Stromal cell of bone marrow (primary cell): ENCODE data around the gene SPATA3.

Experiments used
- DNase-seq: peaks from one replicate; pipeline ENCODE4 v3.0.0-alpha.2; 2012; ENCODE audit warnings: low read depth

The SPATA3 gene

GRCh38 chr2:231050018-231050901 lies 54.3 kb downstream of the SPATA3 start:
- DNase-seq, result no peak

DNA sequence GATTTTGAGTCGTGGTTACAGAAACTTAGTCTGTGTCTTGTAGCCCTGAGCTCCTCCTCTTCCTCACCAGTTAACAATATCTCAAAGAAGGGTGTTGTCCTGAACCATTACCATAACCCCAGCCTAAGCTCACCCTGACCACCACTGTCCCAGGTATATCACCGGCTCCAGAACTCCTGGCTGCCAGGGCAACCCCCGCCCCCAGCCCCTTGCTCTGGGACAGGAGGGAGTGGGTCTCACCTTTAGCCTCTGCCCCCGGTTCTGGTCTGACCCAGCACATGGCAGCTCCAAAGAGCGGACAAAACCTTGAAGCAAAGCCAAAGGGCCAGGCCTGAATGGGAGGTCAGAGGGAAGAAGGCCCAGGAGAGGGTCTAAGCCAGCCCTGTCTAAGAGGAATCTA lies 55.2 kb downstream of the SPATA3 start:
- no peak for DNase-seq

GRCh38 chr2:231052494-231053451 lies 56.9 kb downstream of the SPATA3 start:
- peak; percentile 69 for DNase-seq

GRCh38 chr2:231053846-231054245 lies 57.9 kb downstream of the SPATA3 start:
- no peak for DNase-seq

DNA sequence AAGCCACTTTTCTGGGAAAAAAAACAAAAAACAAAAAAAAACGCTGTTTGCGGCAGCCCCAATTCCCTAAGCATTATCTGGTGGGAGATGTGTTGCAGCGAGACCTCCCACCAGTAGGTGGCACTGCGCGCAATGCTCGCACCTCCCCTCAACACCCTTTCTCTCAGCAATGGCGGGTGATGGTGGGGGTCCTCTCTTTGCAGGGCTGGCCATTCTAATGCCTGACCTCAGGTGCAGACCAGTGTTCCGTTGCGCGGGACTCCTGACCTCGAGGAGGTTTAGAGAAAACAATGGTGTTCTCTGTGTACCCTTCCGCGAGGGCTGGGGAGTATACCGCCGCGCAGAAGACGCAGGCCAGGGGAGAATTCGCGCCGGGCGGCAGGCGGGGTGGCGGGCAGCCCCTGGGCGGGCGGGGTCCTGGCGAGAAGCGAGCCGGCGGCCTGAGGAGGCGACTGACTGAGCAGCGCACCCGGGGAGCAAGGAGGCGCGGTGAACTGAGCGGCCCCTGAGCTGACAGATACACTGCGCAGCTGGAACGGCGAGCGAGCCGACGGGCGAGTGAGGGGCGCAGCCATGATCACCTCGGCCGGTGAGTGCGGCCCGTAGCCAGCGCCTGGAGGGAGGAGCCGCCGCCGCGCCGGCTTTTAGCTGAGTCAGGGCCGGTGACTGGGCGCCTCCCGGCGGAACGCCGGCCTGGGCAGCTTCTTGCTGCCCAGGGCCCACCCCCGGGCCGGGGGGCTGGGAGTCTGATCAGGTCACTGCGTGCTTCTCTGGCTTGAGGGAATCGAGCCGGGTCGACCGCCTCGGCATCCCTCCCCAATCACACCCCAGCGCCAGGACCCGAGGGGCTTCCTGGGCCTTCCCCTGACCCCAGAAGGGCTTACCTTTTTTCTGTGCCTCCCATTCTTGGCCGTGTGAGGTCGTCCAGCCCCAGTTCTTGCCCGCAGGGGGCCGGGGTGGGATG lies 60.8 kb downstream of the SPATA3 start, which contains the start of gene PSMD1:
Gene PSMD1 (plus strand): TSS at position 415 of the 964 bp plus-strand sequence. CDS start 159 bp downstream, at position 574.
- DNase-seq, result peak; percentile 85

DNA sequence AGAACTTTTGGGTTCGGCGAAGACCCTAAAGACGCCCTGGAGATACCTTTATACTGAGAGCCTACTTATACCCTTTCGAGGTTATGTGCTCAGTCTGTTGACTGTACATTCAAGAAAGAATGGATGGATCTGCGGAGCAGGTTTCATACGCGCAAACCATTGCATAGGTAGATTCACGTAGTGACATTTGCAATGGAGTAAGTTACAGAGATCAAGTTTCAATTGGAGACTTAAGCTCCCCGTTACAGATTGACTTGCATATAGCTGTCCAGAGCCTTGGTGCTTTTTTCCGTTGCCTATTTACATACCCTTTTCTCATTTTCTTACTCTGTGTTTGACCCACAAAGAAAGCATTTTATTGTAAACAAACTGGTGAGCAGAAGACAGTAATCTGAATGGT lies 61.7 kb downstream of the SPATA3 start:
- DNase-seq, result no peak
